Raji (cell line): Measurements from ENCODE around the gene SQOR.

ENCODE experiments used
- POLR2A ChIP-seq: IDR thresholded peaks from 2 replicates; pipeline ENCODE4 v1.6.1; 2011; ENCODE audit warnings: low read depth, low read length, control low read depth; ENCODE audit not compliant: insufficient read depth

Gene SQOR

GRCh38 chr15:45666119-45666875, 31.5 kb downstream of the SQOR start:
- no peak for TF ChIP-seq POLR2A

GRCh38 chr15:45667002-45667401, 32.2 kb downstream of the SQOR start:
- TF ChIP-seq POLR2A: no peak

- TF ChIP-seq POLR2A: no peak
Measured at GRCh38 chr15:45668386-45668785, 33.6 kb downstream of the SQOR start.

- TF ChIP-seq POLR2A: no peak
Measured at GRCh38 chr15:45669422-45669821, 34.6 kb downstream of the SQOR start.

- TF ChIP-seq POLR2A: no peak
Measured at GRCh38 chr15:45670091-45670490, 35.3 kb downstream of the SQOR start.

GRCh38 chr15:45670511-45670910, 35.7 kb downstream of the SQOR start:
- TF ChIP-seq POLR2A: no peak

GRCh38 chr15:45674677-45675076, 39.8 kb downstream of the SQOR start:
- no peak for TF ChIP-seq POLR2A

GRCh38 chr15:45677797-45678196, 43.0 kb downstream of the SQOR start:
- TF ChIP-seq POLR2A: no peak

- no peak for TF ChIP-seq POLR2A
Measured at GRCh38 chr15:45678459-45679178, 43.8 kb downstream of the SQOR start.

- TF ChIP-seq POLR2A: no peak
Measured at GRCh38 chr15:45684533-45684932, 49.7 kb downstream of the SQOR start.

- TF ChIP-seq POLR2A: no peak
Measured at GRCh38 chr15:45689616-45690015, 54.8 kb downstream of the SQOR start.

GRCh38 chr15:45690581-45691260, 55.9 kb downstream of the SQOR start:
- no peak for TF ChIP-seq POLR2A

GRCh38 chr15:45701108-45701507, 66.3 kb downstream of the SQOR start:
- TF ChIP-seq POLR2A: no peak

- no peak for TF ChIP-seq POLR2A
Measured at GRCh38 chr15:45702041-45702440, 67.2 kb downstream of the SQOR start.

- TF ChIP-seq POLR2A: no peak
Measured at GRCh38 chr15:45703670-45704328, 69.0 kb downstream of the SQOR start.
